Activated naive CD8-positive, alpha-beta T cell treated with anti-CD3 and anti-CD28 coated beads, Interleukin-2, amount 50 U/mL, for 16 hours (primary cell): ENCODE measurements around the gene PCDHB4.
"Not testable (repeated sequence)": the region's sequence is repeated elsewhere in the genome, so short reads cannot be mapped to it uniquely, and the experiment has no call there.

ENCODE experiments used
- DNase-seq: peaks from one replicate; pipeline ENCODE4 v3.0.0-alpha.2; 2020; ENCODE audit warnings: low read depth, low spot score

PCDHB4 gene

GRCh38 chr5:141150224-141150992 lies 28.8 kb downstream of the PCDHB4 start:
- no peak for DNase-seq

DNA sequence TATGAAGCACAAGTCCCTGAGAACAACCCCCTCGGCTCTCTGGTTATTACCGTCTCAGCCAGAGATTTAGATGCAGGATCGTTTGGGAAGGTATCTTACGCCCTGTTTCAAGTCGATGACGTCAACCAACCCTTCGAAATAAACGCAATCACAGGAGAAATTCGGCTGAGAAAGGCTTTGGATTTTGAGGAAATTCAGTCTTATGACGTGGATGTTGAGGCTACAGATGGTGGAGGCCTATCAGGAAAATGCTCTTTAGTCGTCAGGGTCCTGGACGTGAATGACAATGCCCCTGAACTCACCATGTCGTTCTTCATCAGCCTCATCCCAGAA lies 29.3 kb downstream of the PCDHB4 start:
- DNase-seq = no peak

DNA sequence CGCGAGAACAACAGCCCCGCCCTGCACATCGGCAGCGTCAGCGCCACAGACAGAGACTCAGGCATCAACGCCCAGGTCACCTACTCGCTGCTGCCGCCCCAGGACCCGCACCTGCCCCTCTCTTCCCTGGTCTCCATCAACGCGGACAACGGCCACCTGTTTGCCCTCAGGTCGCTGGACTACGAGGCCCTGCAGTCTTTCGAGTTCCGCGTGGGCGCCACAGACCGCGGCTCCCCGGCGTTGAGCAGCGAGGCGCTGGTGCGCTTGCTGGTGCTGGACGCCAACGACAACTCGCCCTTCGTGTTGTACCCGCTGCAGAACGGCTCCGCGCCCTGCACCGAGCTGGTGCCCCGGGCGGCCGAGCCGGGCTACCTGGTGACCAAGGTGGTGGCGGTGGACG lies 30.0 kb downstream of the PCDHB4 start:
- not testable (repeated sequence) for DNase-seq

- not testable (repeated sequence) for DNase-seq
Observed at GRCh38 chr5:141152096-141152495, 30.5 kb downstream of the PCDHB4 start.

GRCh38 chr5:141155540-141156374 lies 34.1 kb downstream of the PCDHB4 start:
- no peak for DNase-seq

- not testable (repeated sequence) for DNase-seq
Observed at GRCh38 chr5:141157356-141157755, 35.7 kb downstream of the PCDHB4 start.

DNA sequence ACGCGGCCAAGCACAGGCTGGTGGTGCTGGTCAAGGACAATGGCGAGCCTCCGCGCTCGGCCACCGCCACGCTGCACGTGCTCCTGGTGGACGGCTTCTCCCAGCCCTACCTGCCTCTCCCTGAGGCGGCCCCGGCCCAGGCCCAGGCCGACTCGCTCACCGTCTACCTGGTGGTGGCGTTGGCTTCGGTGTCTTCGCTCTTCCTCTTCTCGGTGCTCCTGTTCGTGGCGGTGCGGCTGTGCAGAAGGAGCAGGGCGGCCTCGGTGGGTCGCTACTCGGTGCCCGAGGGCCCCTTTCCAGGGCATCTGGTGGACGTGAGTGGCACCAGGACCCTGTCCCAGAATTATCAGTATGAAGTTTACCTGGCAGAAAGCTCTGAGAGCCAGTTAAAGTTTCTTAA lies 36.3 kb downstream of the PCDHB4 start:
- not testable (repeated sequence) for DNase-seq

GRCh38 chr5:141172381-141173204 lies 51.0 kb downstream of the PCDHB4 start, which contains the start of gene PCDHB7:
Gene PCDHB7 (plus strand): TSS chr5:141172644. CDS start chr5:141172836, 192 bp downstream.
- DNase-seq = no peak

DNA sequence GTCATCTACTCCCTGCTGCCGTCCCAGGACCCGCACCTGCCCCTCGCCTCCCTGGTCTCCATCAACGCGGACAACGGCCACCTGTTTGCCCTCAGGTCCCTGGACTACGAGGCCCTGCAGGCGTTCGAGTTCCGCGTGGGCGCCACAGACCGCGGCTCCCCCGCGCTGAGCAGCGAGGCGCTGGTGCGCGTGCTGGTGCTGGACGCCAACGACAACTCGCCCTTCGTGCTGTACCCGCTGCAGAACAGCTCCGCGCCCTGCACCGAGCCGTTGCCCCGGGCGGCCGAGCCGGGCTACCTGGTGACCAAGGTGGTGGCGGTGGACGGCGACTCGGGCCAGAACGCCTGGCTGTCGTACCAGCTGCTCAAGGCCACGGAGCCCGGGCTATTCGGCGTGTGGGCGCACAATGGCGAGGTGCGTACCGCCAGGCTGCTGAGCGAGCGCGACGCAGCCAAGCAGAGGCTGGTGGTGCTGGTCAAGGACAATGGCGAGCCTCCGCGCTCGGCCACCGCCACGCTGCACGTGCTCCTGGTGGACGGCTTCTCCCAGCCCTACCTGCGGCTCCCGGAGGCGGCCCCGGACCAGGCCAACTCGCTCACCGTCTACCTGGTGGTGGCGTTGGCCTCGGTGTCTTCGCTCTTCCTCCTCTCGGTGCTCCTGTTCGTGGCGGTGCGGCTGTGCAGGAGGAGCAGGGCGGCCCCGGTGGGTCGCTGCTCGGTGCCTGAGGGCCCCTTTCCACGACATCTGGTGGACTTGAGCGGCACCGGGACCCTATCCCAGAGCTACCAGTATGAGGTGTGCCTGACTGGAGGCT lies 52.9 kb downstream of the PCDHB4 start:
- not testable (repeated sequence) for DNase-seq
